ENCODE results near the gene IFI27L2.

GRCh38 chr14:94172545-94172944 is 43.1 kb upstream of the IFI27L2 start:
- TF ChIP-seq CTCF (conservative IDR thresholded peaks at IDR 0.05; ENCODE audit: low read depth, low read length) (no peak), EZH2 (IDR thresholded peaks at IDR 0.05; ENCODE audit: borderline replicate concordance, low read depth, low read length, poor library complexity, severe bottlenecking) (no peak)

All from A673 (cell line).